ENCODE measurements around the gene KCNE2.
"Not testable (repeated sequence)": the region's sequence is repeated elsewhere in the genome, so short reads cannot be mapped to it uniquely, and the experiment has no call there.

Gene KCNE2

DNA sequence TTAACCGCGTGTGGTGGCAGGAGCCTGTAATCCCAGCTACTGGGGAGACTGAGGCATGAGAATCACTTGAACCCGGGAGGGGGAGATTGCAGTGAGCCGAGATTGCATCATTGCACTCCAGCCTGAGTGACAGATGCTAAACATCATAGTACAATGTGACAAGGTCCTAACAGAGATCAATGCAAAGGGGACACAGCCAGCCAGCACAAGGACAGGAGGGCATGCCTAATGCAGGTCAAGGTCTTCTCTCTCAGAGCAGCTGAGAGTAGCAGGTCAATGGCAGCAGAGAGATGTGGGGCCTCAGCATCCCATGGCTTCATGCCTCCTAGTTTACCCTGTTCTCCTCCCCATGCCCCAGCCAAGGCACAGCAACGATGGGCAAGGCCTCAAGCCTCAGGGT is 8.5 kb downstream of the KCNE2 start:
- TF ChIP-seq, protein P1, sequence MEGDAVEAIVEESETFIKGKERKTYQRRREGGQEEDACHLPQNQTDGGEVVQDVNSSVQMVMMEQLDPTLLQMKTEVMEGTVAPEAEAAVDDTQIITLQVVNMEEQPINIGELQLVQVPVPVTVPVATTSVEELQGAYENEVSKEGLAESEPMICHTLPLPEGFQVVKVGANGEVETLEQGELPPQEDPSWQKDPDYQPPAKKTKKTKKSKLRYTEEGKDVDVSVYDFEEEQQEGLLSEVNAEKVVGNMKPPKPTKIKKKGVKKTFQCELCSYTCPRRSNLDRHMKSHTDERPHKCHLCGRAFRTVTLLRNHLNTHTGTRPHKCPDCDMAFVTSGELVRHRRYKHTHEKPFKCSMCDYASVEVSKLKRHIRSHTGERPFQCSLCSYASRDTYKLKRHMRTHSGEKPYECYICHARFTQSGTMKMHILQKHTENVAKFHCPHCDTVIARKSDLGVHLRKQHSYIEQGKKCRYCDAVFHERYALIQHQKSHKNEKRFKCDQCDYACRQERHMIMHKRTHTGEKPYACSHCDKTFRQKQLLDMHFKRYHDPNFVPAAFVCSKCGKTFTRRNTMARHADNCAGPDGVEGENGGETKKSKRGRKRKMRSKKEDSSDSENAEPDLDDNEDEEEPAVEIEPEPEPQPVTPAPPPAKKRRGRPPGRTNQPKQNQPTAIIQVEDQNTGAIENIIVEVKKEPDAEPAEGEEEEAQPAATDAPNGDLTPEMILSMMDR (conservative IDR thresholded peaks at IDR 0.05; ENCODE audit: low read depth, low read length) = no peak
- no peak overlapping the region for H3K4me3 ChIP-seq (ENCODE audit: low read depth, low read length)
- no peak for DNase-seq (ENCODE audit: low read depth)

DNA sequence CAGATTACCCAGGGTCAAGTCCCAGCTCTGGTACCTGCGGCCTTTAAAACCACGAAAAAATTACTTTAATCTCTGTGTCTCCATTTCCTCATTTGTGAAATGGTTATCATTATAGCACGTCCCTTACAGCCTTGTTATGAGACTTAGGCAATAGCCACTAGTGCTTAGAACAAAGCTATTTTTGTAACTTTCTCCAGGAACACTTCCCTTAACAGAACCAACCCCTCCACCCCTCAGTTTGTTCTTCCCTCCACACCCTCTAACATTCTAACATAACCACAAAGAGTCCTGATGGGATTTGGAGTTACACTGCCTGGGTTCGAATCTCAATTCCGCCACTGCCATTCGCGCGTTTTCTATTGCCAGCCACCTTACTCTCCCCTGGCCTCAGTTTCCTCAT is 10.7 kb downstream of the KCNE2 start:
- H3K4me3 ChIP-seq (ENCODE audit: low read depth, low read length); DNase-seq (ENCODE audit: low read depth): not testable (repeated sequence)

DNA sequence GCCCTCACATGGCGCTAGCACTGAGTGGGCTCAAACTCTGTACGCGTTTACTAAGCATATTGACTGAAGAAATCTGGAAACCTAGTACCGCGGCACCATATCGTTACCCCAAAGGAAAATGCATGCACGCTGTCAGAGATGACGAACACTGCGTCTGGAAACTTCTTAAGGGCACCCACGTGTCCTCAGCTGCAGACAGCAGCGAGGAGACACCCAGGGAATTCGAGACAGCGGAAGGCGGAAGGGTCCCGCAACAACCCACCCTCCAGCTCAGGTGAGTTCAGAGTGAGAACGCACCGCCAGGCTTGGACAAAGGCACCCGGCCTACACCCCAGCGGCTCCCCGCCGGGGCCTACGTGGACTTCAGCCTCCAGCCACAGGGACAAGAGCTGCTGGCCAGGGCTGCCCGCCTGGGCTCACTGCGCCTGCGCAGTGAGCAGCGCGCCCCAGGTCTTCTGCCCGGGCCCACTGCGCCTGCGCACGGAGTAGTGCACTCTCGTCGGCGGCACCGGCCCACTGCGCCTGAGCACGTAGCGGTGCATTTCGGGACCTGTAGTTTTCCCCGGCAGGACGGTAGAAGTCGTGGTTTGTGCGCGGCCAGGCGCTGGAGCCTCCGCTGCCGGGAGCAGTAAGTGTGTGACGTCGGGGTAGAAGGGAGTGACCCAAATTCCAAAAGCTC is 11.3 kb downstream of the KCNE2 start, which contains the start of gene SMIM11:
SMIM11 (plus strand) TSS at position 568 of the 679 bp plus-strand sequence. CDS start 3,998 bp downstream, outside the sequence.
- DNase-seq (ENCODE audit: low read depth); H3K4me3 ChIP-seq (ENCODE audit: low read depth, low read length): not testable (repeated sequence)

DNA sequence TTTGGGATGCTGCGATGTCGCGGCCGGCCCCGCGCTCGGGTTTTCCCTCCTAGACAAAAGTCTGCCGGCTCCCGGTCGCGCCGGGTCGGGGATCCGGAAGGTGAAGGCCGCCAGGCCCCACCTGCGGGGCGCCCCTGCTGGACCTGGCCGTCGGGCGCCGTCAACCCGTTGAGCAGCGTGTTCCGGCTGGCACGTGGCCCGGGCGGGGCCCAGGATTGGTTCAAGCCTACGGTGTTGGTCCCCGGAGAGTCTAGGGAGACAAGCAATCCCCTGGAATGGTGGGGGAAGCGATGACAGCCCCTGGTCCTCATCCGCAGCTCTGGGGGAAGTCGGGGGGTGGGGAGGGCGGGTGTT is 11.8 kb downstream of the KCNE2 start:
- DNase-seq (ENCODE audit: low read depth); H3K4me3 ChIP-seq (ENCODE audit: low read depth, low read length): not testable (repeated sequence)

DNA sequence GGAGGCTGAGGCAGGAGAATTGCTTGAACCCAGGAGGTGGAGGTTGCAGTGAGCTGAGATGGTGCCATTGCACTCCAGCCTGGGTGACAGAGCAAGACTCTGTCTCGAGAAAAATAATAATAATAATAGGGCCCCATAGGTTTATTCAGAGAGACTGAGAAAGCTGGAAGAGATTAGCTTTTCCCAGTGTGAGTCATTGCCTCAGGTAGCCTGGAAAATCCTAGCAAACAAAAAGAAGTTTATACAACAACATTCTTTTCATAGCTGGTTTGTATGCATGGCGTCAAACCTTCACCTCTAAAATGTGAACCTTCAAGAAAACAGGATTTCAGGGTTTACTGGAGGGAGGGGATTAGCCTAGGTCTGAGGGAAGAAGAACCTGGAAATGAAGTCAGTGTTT is 19.3 kb downstream of the KCNE2 start:
- H3K4me3 ChIP-seq (ENCODE audit: low read depth, low read length); DNase-seq (ENCODE audit: low read depth): not testable (repeated sequence)

DNA sequence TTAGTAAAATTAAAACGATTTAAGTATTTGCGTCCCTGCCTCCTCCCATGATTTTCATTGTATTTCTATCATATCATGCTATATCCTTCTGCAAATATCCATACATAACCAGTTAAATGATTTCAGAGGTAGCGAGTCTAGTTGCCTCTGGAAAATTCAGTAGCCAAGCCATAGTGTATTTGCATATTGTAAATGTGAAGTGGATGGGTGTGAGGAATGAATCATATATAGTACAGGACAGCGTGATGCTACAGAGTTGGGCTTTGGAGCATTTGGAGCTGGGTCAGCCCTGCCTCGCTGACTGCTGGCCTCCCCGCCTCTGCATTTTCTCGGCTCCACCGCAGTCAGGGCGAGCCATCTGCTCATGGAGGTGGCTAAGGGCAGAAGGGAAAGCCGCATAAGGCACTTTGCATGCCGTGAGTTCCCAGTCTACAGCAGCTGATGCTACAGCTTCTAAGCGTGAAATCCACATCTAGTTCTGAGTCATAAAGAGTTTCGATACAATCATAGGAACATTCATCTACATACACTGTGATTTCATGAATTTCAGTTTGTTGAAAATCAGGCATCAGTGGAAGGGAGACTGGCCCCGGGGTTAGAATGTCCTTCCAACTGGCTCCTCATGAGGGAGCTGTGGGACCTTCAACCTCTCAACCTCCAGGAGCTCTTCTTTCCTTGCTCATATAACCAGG is 20.1 kb downstream of the KCNE2 start:
- H3K4me3 ChIP-seq (ENCODE audit: low read depth, low read length); DNase-seq (ENCODE audit: low read depth): not testable (repeated sequence)

DNA sequence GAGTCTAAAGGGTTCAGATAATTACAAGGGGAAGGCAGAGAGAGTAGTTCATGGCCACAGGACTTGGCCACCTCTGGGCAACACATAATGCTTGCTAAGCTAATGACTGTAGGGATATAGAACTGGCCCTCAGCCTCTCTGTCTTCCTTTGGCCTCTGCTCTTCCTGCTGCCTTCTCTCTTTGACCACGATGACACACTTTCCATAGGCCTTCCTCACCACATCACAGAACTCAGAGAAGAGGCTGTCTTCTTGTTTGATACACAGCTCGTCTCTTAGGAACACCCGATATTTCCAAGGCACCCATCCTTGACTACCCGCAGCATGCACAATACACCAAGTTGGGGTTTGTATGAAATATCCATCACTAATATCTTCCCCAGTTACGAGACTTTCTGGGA is 36.7 kb downstream of the KCNE2 start:
- H3K4me3 ChIP-seq (ENCODE audit: low read depth, low read length); DNase-seq (ENCODE audit: low read depth): not testable (repeated sequence)

DNA sequence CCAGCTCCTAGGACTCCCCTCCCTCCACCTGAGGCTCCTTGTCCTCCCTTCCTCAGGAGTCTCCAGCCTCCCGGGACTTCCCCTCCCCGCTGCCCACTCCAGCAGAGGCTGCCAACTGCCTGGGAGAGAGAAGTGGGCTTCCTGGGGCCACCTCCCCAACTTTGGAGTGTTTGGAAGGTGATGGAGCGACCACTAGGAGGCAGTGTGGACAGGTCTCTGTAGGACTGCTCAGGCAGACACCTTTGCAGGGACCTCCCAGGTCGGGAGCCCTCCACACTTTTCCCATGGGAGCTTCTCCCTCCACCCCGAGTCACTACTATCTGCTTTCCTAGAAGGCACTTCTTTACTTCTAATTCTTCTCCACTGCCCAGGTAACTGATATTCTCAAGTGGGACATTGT is 40.9 kb downstream of the KCNE2 start:
- H3K4me3 ChIP-seq (ENCODE audit: low read depth, low read length); DNase-seq (ENCODE audit: low read depth): not testable (repeated sequence)

DNA sequence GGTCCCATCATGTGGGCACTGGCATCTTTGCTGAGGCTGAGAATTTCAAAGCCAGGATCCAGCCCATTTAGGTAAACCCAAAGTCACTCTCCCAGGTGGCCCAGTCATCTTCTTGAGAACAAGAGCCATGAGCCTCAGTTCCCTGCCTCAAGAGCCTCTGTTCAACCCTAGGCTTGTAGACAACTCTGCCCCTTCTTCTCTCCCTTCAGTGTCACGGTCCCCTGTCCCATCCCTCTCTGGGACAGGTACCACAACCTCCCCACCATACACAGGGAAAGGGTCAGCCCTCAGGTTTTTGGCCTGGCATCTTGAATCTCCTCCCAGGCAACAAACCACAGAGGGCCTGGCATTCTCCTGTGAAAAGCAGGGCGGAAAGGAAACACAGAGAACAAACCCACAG is 41.9 kb downstream of the KCNE2 start:
- not testable (repeated sequence) for DNase-seq (ENCODE audit: low read depth); H3K4me3 ChIP-seq (ENCODE audit: low read depth, low read length)

DNA sequence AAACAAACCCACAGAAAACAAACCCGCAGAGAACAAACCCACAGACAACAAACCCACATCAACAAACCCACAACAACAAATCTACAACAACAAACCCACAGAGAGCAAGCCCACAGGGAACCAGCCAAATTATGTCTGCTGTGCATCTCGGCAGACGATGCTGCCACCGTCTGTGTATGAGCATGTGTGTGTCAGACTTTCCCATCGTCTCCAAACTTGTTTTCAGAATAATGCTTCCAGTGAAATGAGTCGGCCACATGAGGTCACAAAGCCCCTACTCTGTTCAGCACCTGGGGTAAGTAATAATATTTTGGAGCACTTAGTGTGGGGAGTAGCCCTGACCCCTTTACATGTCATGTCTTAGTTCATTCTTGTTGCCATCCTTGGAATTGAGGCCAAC is 42.3 kb downstream of the KCNE2 start:
- not testable (repeated sequence) for H3K4me3 ChIP-seq (ENCODE audit: low read depth, low read length); DNase-seq (ENCODE audit: low read depth)

DNA sequence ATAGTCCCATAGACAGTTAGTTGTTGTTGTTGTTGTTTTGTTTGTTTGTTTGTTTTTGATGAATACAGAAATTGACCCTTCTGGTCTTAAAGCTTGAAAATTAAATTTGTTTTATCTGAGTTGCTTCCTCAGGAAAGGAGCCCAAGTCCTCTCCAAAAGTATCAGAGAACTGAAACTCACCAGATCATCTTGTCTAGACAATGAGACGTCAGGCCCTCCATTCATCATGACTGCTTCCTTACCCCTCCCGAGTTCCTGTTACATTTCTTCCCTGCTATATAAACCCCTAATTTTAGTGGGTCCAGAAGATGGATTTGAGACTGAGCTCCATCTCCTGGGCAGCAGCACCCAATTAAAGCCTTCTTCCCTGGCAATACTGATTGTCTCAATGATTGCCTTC is 42.9 kb downstream of the KCNE2 start:
- not testable (repeated sequence) for H3K4me3 ChIP-seq (ENCODE audit: low read depth, low read length); DNase-seq (ENCODE audit: low read depth)

DNA sequence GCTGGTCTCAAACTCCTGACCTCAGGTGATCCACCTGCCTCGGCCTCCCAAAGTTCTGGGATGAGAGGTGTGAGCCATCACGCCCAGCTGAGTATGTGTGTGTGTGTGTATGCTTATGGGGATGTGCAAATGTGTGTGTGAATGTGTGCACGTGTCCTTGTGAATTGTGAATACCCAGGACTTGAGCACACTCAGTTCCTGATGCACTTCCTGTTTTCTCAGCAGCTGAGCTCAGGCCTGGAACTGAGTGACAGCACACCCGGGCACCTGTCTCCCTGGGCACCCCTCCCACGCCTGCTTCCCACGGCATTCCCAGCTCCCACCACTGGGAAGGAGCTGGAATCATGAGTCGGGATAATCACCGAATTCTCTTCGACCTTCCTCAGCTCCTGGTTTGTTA is 43.5 kb downstream of the KCNE2 start:
- H3K4me3 ChIP-seq (ENCODE audit: low read depth, low read length); DNase-seq (ENCODE audit: low read depth): not testable (repeated sequence)

DNA sequence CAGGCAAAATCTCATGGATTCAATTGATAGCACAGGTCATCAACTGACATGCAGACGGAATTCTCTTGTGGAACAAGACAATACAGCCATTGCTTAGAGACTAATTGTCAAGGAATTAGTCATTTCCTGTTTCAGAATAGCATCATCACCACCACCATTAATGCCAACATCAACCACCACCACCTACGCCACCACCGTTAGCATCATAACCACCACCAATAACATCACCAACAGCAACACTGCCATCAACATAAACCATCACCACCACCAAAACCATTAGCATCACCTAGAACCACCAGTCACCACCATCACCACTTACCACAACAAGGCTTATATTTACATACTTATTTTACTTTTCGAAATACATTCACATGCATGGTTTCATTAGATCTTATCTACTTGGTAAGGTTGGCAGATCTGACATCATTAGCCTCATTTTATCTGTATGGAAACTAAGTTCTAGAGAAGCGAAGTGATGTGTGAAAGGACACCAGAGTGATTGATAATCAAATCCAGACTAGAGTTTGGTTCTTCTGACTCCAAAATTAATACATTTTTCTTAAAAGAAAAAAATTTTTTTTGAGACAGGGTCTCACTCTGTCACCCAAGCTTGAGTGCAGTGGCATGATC is 53.8 kb downstream of the KCNE2 start:
- H3K4me3 ChIP-seq (ENCODE audit: low read depth, low read length); DNase-seq (ENCODE audit: low read depth): not testable (repeated sequence)
